H9 (cell line): ENCODE data around the gene PRKAG3. TPM values are rescaled to one million over a fixed set of nuclear protein-coding genes. Genes with fewer than 3 reads are reported as not detected.
A peak's percentile ranks its signal among the peaks of the same experiment; 100 is the strongest.

Source experiments
- DNase-seq: peaks from one replicate; pipeline ENCODE4 v3.0.0-alpha.2; 2017
- H2AFZ ChIP-seq: one replicate; pipeline ENCODE4 v1.6.1; 2013; ENCODE audit warnings: mild to moderate bottlenecking, low read length, control low read depth, moderate library complexity
- H2AK5ac ChIP-seq: 2 replicates; pipeline ENCODE4 v1.6.1; 2013; ENCODE audit warnings: low read length, control low read depth, mixed read lengths; ENCODE audit not compliant: insufficient read length
- H2BK120ac ChIP-seq: one replicate; pipeline ENCODE4 v1.6.1; 2013; ENCODE audit warnings: low read depth, mild to moderate bottlenecking, low read length, control low read depth, inconsistent platforms; ENCODE audit not compliant: poor library complexity, severe bottlenecking
- H2BK12ac ChIP-seq: 2 replicates; pipeline ENCODE4 v1.6.1; 2013; ENCODE audit warnings: low read length, control low read depth, mixed read lengths, low read depth; ENCODE audit not compliant: insufficient read length
- H2BK15ac ChIP-seq: 2 replicates; pipeline ENCODE4 v1.6.1; 2013; ENCODE audit warnings: low read depth, low read length, control low read depth
- H2BK20ac ChIP-seq: one replicate; pipeline ENCODE4 v1.6.1; 2013; ENCODE audit warnings: low read depth, mild to moderate bottlenecking, low read length, control low read depth, inconsistent platforms; ENCODE audit not compliant: poor library complexity, severe bottlenecking
- H2BK5ac ChIP-seq: 2 replicates; pipeline ENCODE4 v1.6.1; 2013; ENCODE audit warnings: low read length, control low read depth, mixed read lengths; ENCODE audit not compliant: insufficient read length
- H3K14ac ChIP-seq: 2 replicates; pipeline ENCODE4 v1.6.1; 2013; ENCODE audit warnings: low read length, control low read depth; ENCODE audit not compliant: insufficient read depth
- H3K18ac ChIP-seq: 2 replicates; pipeline ENCODE4 v1.6.1; 2013; ENCODE audit warnings: low read depth, mild to moderate bottlenecking, mixed read lengths, low read length, control low read depth; ENCODE audit not compliant: insufficient read length
- H3K23ac ChIP-seq: 2 replicates; pipeline ENCODE4 v1.6.1; 2013; ENCODE audit warnings: low read length, control low read depth, mixed read lengths, low read depth; ENCODE audit not compliant: insufficient read length
- H3K23me2 ChIP-seq: 2 replicates; pipeline ENCODE4 v1.6.1; 2013; ENCODE audit warnings: low read depth, mild to moderate bottlenecking, mixed read lengths, low read length, control low read depth; ENCODE audit not compliant: insufficient read length, poor library complexity, severe bottlenecking
- H3K27ac ChIP-seq: 2 replicates; pipeline ENCODE4 v1.5.1; 2013; ENCODE audit warnings: low read length, control low read depth, mixed read lengths, low read depth; ENCODE audit not compliant: insufficient read length
- H3K27me3 ChIP-seq: 2 replicates; pipeline ENCODE4 v1.6.1; 2013; ENCODE audit warnings: low read length, control low read depth, inconsistent platforms; ENCODE audit not compliant: insufficient read depth
- H3K4ac ChIP-seq: 2 replicates; pipeline ENCODE4 v1.6.1; 2013; ENCODE audit warnings: low read depth, mild to moderate bottlenecking, control low read depth, inconsistent platforms, low read length, moderate library complexity
- H3K4me1 ChIP-seq: 2 replicates; pipeline ENCODE4 v1.6.1; 2013; ENCODE audit warnings: low read length, control low read depth, inconsistent platforms; ENCODE audit not compliant: insufficient read depth
- H3K4me2 ChIP-seq: 2 replicates; pipeline ENCODE4 v1.6.1; 2013; ENCODE audit warnings: low read length, control low read depth, mixed read lengths; ENCODE audit not compliant: insufficient read length, insufficient read depth
- H3K56ac ChIP-seq: 2 replicates; pipeline ENCODE4 v1.6.1; 2013; ENCODE audit warnings: low read depth, mild to moderate bottlenecking, mixed read lengths, low read length, control low read depth; ENCODE audit not compliant: insufficient read length
- H3K79me1 ChIP-seq: 2 replicates; pipeline ENCODE4 v1.6.1; 2013; ENCODE audit warnings: low read depth, mild to moderate bottlenecking, moderate library complexity, low read length, control low read depth, inconsistent platforms; ENCODE audit not compliant: insufficient read depth, poor library complexity, severe bottlenecking
- H3K79me2 ChIP-seq: 2 replicates; pipeline ENCODE4 v1.6.1; 2013; ENCODE audit warnings: low read length, control low read depth, inconsistent platforms; ENCODE audit not compliant: insufficient read depth
- H3K9ac ChIP-seq: 2 replicates; pipeline ENCODE4 v1.6.1; 2013; ENCODE audit warnings: low read length, control low read depth, mixed read lengths; ENCODE audit not compliant: insufficient read length; ENCODE audit errors: extremely low read depth
- H3K9me3 ChIP-seq: one replicate; pipeline ENCODE4 v1.6.1; 2013; ENCODE audit warnings: low read depth, low read length, inconsistent platforms; ENCODE audit not compliant: control insufficient read depth
- H3T11ph ChIP-seq: one replicate; pipeline ENCODE4 v1.6.1; 2013; ENCODE audit warnings: mild to moderate bottlenecking, low read length, control low read depth, inconsistent platforms
- H4K20me1 ChIP-seq: one replicate; pipeline ENCODE4 v1.6.1; 2013; ENCODE audit not compliant: control insufficient read depth, insufficient read length, insufficient read depth
- H4K5ac ChIP-seq: 2 replicates; pipeline ENCODE4 v1.6.1; 2013; ENCODE audit warnings: low read depth, mild to moderate bottlenecking, mixed read lengths, low read length, control low read depth; ENCODE audit not compliant: insufficient read length
- H4K8ac ChIP-seq: replicated peaks from 2 replicates; pipeline ENCODE4 v1.6.1; 2013; ENCODE audit warnings: low read length, control low read depth, mixed read lengths, low read depth; ENCODE audit not compliant: insufficient read length
- H4K91ac ChIP-seq: 2 replicates; pipeline ENCODE4 v1.6.1; 2013; ENCODE audit warnings: low read depth, mild to moderate bottlenecking, moderate library complexity, mixed read lengths, low read length, control low read depth; ENCODE audit not compliant: insufficient read length
- H3K27ac Mint-ChIP-seq, 3 experiments: 2 replicates in 2 of 3; 3 replicates in 1 of 3; pipeline ENCODE4 v1.8.0; 2020 to 2021; ENCODE audit warnings: mixed read lengths in 3 of 3, mild to moderate bottlenecking in 1 of 3, moderate library complexity in 1 of 3
- H3K27me3 Mint-ChIP-seq: 2 replicates; pipeline ENCODE4 v1.8.0; 2021; ENCODE audit warnings: low read depth, mild to moderate bottlenecking, moderate library complexity, mixed read lengths
- H3K36me3 Mint-ChIP-seq, 3 experiments: 2 replicates in 2 of 3; 3 replicates in 1 of 3; pipeline ENCODE4 v1.8.0; 2020 to 2021; ENCODE audit warnings: low read depth in 3 of 3, mixed read lengths in 3 of 3; ENCODE audit not compliant: insufficient read depth in 1 of 3
- H3K4me1 Mint-ChIP-seq, 2 experiments: 2 replicates each; pipeline ENCODE4 v1.8.0; 2020; ENCODE audit warnings: mixed read lengths in 2 of 2
- H3K4me3 Mint-ChIP-seq, 2 experiments: 2 replicates in 1 of 2; 3 replicates in 1 of 2; pipeline ENCODE4 v1.8.0; 2020 to 2021; ENCODE audit warnings: mild to moderate bottlenecking in 2 of 2, mixed read lengths in 2 of 2, moderate library complexity in 1 of 2
- H3K9me3 Mint-ChIP-seq, 2 experiments: 2 replicates in 1 of 2; 3 replicates in 1 of 2; pipeline ENCODE4 v1.8.0; 2020; ENCODE audit warnings: mild to moderate bottlenecking in 2 of 2, mixed read lengths in 2 of 2, moderate library complexity in 1 of 2
- CTCF ChIP-seq: fragments of 200-600 bp; sonication (generic); conservative IDR thresholded peaks from 3 replicates; pipeline ENCODE4 v1.8.0; 2021; ENCODE audit warnings: antibody characterized with exemption, mild to moderate bottlenecking
- WGBS: extraction: QIAGEN DNeasy Blood & Tissue Kit; methylation state at CpG from one replicate; pipeline ENCODE4 v1.1.7; 2013; ENCODE audit warnings: missing lambda C conversion rate, low lambda C conversion rate, mixed read lengths; ENCODE audit not compliant: insufficient read length; ENCODE audit errors: extremely low coverage; 5-methylcytosine and 5-hydroxymethylcytosine counted together
- total RNA-seq: library from RNA; stranded (reverse); gene quantifications from 2 replicates; pipeline ENCODE4 v1.2.1, GENCODE V29; 2021

Gene PRKAG3
- total RNA-seq, 1 experiment from 2014 or later: not detected

GRCh38 chr2:218855305-218856166, 23.9 kb upstream of the PRKAG3 start:
- Histone ChIP-seq H3K9ac (no peak overlapping the region), H3K9me3 (no peaks in the 10 kb centered on the region), H3K14ac (no peak overlapping the region), H3K27ac (no peak overlapping the region), H3K23ac (no peak overlapping the region), H3K23me2 (peaks cover 3% of the 10 kb centered on the region), H4K91ac (no peak overlapping the region), H2BK15ac (no peak overlapping the region), H3K4me2 (no peak overlapping the region), H2AFZ (no peak overlapping the region), H3T11ph (no peak overlapping the region), H3K18ac (no peak overlapping the region), H2AK5ac (no peak overlapping the region), H3K56ac (no peak overlapping the region), H3K4ac (no peak overlapping the region), H4K5ac (no peak overlapping the region), H3K79me1 (no peaks in the 10 kb centered on the region), H3K4me1 (no peaks in the 10 kb centered on the region; the same call in 1 of the 2 replicates), H4K20me1 (no peaks in the 10 kb centered on the region), H4K8ac (no peak overlapping the region), H3K27me3 (peaks cover 68% of the 10 kb centered on the region), H2BK120ac (no peak overlapping the region), H2BK5ac (no peak overlapping the region), H3K79me2 (no peaks in the 10 kb centered on the region), H2BK20ac (no peak overlapping the region), H2BK12ac (no peak overlapping the region)
- H3K9me3 Mint-ChIP-seq: peaks cover 0 to 3% of the 10 kb centered on the region in 2 experiments; a peak in 1 of 5 replicates
- H3K27me3 Mint-ChIP-seq: peaks cover 79% of the 10 kb centered on the region
- H3K4me1 Mint-ChIP-seq: peaks cover 30 to 60% of the 10 kb centered on the region in 2 experiments
- no peak for TF ChIP-seq CTCF
- no peak for DNase-seq
- H3K36me3 Mint-ChIP-seq: no peaks in the 10 kb centered on the region
- H3K27ac Mint-ChIP-seq: peak overlapping the region in 1 of 3 experiments; percentile 24; a peak in 1 of 7 replicates
- WGBS: no CpG with 5 or more reads among the region's 14 CpGs
- no peak overlapping the region for H3K4me3 Mint-ChIP-seq
